NCI-H2107 (cell line): Measurements from ENCODE around the gene SPATA18.
"Not testable (repeated sequence)": the region's sequence is repeated elsewhere in the genome, so short reads cannot be mapped to it uniquely, and the experiment has no call there.

ENCODE experiments used
- DNase-seq: peaks from one replicate; lab custom pipeline; 2025; lab: John Stamatoyannopoulos, UW

SPATA18 gene

DNA sequence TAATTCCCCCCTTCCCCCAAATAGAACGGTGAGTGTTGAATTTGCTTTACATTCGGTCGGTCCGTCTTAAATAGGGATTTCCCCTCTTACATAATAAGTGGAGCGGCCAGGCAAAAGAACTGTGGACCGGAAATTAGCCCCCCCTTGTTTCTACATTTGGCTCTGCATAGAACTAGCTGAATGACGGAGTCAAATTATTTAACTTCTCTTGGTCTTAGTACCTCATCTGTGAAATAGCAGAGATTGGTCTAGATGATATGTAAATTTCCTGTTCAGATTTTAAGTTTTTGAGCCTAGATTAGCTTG, 1.3 kb downstream of the SPATA18 start:
- DNase-seq: no peak

DNA sequence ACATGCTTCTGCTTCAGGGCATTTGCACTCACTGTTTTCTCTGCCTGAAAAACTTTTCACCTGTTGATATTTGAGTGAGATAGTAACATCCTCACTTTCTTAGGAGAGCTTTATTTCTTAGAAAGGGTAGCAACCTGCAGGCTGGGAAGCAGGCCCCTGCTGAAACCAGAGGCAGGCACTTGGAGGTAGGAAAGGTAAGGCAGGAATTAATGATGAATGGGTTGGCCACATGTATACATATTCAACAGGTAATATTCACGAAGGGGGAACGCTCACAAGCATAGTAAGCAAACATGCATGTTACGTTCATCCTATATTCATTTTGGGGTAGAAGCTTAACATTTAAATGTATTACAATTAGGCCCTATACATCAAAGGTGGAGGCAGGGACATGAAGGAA, 3.1 kb downstream of the SPATA18 start:
- DNase-seq: no peak

DNA sequence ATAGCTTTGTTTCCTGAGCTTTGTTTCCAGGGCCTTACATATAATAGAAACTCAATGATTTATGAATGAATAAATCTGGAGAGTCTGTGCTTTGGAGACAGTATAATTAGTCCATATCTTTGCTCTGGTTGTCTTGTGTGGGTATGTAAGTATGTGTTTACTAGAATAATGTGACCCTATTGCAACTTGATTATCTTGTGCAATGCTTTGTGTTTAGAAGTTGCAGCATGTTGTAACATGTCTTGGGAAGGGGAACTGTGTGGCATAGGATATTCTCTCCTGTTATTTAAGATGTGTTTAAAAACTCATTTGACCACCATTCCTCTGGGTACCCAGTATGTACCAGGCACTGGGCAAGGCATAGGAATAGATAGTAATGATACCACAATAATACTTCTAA, 6.1 kb downstream of the SPATA18 start:
- DNase-seq: no peak

DNA sequence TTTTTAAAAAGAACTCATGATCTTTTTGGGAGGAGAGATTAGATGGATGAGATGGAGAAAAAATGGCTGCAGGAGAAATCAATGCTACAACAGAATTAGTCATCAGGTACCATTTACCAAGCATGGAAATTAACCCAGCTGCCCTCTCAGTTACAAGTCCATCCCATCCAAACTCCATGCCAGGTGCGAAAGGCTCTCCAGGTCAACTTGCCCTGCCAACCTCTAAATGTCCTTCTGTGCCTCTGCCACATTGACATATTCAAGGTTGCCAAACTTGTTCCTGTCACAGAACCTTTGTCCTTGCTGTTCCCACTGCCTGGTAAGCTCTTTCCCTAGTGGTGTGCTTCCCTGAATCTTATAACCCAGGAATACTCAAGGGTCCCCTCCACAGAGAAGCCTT, 7.2 kb downstream of the SPATA18 start:
- no peak for DNase-seq

DNA sequence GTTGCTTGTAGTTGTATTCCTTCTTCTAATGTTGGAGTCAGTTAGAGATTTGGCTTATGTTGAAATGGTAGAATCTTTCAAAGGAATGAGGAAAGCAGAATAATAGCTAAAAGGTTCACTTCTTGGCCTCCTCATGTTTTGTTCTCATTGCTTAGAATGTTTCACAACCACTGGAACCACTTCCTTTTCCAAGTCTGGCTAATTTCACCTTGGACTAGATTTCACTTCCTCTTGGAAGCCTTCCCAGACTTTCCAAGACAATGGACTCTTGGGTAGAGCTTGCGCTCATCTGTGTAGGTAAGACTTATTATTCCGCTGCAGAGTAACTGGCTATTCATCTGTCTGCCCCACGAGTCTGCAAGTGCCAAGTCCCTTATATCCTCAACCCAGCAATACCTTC, 8.3 kb downstream of the SPATA18 start:
- no peak for DNase-seq

DNA sequence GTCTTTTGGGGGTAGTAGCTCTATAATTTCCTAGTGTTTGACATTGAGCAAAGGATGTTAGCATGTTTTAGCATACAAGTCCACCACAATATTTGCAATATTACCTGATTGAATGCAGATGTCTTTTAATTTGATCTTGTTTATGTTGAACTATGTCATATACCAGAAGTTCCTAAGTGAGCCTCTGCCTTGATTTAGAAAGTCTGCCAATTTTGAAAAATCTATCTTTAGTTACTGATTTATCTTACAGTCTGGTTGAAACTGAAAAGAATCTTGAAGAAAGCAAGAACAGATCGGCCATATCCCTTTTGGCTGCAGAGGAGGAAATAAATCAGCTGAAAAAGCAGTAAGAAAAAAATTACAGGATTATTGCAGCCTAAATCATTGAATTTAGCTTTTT, 18.5 kb downstream of the SPATA18 start:
- DNase-seq: no peak

DNA sequence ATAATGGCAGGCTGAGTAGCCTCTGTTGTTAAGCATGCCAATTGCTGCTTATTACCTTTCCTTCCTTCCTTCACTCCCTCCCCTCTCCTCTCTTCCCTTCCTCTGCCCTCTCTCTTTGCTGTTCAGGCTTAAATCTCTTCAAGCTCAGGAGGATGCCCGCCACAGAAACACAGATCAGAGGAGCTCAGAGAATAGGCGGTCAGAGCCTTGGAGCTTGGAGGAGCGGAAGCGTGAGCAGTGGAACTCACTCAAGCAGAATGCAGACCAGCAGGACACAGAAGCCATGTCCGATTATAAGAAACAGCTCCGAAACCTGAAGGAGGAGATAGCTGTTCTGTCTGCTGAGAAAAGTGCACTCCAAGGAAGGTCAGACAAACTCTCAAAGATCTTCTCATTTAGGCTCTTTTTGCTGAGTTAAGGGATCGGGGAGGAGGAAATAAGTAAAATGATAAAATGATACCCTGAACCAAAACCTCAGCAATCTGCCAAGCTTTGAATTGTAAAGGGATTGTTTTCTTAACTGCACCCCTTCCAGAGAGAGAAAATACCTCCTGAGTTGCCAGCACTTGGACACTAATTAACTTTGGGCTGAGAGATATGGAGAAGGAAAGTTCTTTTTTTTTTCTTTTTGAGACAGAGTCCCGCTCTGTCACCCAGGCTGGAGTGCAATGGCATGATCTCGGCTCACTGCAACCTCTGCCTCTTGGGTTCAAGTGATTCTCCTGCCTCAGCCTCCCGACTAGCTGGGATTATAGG, 20.9 kb downstream of the SPATA18 start:
- DNase-seq: no peak

DNA sequence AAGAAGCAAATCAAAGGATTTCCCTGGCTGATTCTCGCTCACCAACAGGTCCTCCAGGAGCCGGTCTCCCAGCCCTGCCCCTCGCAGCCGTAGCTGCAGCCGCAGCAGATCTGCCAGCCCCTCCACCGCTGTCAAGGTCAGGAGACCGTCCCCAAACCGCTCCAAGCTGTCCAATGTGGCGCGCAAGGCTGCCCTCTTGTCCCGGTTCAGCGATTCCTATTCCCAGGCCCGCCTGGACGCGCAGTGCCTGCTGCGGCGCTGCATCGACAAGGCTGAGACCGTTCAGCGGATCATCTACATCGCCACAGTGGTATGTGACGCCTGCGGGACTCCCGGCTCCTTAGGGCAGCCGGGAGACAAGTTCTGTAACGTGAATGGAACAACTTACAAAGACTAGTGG, 25.6 kb downstream of the SPATA18 start:
- no peak for DNase-seq

DNA sequence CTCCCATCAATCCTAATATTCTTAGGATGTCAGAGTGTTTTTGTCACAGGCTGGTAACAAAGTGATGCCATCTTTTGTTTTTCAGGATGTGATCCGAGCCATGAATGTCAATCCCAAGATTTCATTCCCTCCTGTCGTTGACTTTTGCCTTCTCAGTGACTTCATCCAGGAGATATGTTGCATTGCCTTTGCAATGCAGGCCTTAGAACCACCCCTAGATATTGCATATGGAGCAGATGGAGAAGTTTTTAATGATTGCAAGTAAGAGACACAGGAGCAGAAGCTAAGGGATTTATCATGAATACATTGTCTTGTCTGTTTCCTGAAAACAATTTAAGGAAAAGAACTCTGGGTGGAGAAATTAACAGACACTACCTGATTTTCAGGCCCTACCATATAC, 28.6 kb downstream of the SPATA18 start:
- no peak for DNase-seq

DNA sequence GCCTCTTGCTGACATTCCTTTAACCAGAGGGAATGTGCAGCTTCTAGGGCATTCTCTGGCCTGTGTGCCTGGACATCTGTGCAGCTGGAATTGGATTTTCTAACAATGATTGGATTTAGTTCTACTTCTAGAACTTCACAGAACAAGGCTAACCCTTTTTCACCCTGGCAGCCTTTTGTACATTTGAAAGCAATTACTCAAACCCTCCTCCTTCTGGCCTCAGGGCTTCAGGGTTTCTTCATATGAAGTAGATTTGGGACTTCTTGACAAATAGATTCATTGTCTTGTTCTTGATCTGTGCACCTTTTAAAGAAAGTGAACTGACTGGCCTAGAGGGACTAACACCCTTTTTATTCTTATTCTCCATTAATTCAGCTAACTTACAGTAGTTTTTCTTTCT, 30.1 kb downstream of the SPATA18 start:
- no peak for DNase-seq

DNA sequence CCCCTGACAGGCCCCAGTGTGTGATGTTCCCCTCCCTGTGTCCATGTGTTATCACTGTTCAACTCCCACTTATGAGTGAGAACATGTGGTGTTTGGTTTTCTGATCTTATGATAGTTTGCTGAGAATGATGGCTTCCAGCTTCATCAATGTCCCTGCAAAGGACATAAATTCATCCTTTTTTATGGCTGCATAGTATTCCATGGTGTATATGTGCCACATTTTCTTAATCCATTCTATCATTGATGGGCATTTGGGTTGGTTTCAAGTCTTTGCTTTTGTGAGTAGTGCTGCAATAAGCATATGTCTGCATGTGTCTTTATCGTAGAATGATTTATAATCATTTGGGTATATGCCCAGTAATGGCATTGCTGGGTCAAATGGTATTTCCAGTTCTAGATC, 35.3 kb downstream of the SPATA18 start:
- DNase-seq: not testable (repeated sequence)

DNA sequence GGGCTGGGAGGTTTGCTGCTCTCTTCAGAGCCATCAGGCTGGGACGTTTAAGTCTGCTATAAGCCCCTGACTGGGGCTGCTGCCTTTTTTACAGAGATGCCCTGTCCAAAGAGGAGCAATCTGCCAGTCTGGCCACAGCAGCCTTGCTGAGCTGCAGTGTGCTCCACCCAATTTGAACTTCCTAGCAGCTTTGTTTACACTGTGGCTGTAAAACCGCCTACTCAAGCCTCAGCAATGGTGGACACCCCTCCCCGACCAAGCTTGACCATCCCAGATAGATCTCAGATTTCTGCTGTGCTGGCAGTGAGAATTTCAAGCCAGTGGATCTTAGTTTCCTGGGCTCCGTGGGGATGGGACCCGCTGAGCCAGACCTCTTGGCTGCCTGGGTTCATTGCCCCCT, 40.7 kb downstream of the SPATA18 start:
- DNase-seq: no peak

DNA sequence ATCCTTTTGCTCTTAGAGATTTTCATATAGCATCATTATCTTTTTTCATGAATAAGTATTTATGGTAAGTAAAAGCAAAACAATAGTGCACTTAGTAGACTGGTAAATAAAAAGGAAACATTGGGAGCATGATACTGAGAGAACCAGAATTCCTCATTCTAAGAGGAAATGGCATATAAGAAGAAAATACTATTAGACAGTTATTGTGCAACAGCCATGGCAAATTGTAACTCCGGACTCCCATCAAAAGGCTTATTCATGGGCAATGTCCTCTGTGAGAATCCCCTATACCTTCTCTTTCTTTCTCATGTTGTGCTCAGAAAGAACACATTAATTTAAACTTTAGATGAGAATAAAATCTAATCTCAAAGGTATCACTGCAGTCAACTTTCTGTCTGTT, 42.4 kb downstream of the SPATA18 start:
- no peak for DNase-seq

DNA sequence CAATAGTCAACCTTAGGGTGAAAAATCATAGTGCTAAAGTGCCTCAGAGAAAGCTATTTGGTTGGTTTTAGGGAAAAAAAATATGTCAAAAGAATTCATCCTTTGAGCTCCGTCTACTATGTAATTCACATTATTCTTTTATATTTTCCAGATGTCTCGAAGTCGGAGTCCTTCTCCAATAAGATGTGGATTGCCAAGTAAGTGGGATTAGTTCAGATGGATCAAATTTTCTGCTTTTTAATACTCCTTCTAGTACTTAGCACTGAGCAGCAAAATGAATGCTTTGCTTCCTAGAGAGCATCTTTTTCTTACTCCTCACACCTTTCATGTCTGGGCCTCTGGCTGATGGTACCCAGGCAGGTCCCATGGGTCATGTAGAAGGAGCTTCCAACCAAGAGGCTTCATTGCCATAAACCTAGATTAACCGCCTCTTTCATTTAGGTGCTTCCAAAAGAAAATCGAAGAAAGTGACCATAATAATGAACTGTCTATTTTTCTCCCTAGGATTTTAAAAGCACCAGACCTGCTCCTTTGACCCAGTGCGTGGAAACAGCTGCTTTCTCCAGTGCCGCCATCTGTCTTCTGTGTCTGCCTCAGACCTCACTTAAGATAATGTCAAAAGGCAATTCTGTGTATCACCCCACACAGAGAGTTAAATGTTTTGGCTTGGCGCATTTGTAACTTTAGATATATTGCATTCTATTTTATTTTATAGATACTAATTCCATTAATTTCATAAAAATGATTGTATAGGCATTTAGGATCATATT, 43.5 kb downstream of the SPATA18 start:
- DNase-seq: no peak

DNA sequence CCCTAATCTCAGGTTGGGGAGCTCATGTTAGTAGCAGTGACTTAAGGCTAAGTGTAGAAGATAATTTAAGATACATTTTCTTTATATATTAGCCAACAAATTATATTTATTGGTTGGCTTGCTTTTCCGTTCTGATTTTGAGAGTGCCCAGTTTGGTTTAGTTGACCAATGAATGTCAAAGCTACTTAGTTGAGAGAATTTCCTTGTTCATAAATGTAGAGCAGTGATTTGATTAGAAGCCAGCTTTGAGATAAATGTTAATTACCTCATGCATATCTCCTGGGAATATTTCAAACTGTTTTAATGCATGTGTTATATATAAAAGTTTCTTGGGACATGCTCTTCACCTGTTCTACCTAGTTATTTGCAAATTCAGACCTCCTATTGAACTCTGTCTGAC, 44.3 kb downstream of the SPATA18 start:
- DNase-seq: no peak

DNA sequence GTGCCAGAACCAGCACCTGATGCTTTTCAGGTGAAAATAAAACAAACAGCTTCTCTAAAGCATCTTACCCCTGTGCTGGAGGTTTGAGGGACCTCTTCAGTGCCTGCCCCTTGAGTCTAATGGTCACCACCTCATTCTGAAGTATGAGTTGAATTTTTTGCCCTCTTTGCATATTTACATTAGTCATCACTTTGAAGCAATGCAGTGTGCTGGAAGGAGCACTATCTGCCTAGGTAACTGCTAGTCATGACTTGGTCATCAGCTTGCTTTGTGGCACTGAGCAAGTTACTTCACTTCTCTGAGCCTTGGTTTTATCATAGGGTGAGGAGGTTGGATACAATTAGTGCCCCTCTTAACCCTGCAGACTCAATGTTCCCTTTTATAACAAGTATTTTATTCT, 44.9 kb downstream of the SPATA18 start:
- DNase-seq: no peak

DNA sequence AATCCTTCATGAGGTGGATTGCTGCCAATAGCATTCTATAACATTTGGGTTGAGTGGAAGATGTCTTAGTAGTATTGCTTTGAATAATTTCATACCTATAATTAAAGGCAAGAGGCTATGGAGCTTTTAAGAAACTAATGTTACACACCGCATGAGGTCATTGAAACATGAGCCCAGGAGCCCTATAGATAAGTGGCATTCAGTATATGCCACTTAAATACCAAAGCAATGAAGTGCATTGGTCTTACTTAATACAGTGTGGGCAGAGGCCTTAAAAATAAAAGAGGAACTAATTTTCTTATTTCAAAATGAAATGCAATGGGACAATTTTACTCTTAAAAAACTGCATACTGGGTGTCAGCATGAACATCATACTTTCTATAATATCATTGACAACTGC, 47.5 kb downstream of the SPATA18 start:
- no peak for DNase-seq

DNA sequence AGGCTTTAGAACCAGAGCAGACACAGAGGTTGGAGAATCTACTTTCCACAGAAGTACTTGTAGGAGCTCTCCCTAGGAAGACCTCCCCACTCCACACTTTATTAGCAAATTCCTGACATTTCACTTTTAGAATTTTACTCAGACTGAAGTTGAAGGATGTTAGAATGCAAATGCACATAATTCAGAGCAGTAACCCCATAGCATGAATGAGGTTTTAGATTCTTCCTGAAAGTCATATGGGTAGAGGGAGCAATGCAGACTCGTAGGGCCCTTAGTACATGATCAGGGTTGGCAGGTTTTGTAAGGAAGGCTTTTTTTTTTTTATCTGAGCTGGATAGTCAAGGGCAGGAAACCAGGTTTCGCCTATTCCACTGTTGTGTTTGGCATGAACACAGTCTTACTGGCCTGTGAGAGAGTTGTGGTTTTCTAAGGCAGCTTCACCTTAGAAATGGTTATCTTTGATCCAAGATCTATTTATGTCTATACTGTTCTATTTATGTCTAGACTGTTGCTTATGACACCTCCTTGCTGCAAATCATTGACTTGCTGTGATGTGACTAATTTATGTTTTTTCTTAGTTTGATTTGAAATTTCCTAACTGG, 48.9 kb downstream of the SPATA18 start:
- DNase-seq: no peak

DNA sequence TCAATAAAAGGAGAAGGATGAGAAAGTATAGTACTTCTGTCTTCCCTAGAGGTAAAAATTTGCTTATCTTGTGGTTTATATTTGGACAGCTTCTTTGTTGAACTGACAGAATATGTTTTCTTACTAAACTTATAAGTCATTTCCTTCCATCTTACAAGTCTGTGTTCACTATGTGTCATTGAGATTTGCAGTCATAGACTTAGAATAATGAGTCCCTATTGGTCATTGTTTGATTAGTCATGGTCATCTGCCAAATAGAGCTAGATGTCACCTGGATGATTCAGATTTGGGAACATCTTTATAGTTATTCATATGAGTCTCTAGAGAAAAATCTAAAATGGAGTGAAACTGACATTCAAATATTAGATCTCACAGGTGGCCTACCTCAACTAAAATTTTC, 51.5 kb downstream of the SPATA18 start:
- DNase-seq: no peak

DNA sequence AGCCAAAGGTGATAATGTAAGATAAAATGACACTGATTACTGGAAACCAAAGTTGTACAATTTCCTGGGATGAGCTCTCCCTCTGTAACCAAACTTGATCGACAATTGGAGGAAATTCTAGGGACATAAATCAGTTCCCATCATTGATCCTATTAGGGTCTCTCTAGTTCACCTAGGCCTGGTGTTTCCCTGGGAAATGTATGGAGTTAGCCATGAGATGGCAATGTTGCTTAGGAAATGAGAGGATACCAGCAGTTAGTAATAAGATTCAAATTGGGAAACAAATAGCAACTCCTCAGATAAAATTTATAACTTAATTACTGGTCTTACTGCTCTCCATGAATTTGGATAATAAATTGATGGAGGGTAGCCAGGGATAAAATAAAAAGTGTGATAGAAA, 52.2 kb downstream of the SPATA18 start:
- DNase-seq: no peak

DNA sequence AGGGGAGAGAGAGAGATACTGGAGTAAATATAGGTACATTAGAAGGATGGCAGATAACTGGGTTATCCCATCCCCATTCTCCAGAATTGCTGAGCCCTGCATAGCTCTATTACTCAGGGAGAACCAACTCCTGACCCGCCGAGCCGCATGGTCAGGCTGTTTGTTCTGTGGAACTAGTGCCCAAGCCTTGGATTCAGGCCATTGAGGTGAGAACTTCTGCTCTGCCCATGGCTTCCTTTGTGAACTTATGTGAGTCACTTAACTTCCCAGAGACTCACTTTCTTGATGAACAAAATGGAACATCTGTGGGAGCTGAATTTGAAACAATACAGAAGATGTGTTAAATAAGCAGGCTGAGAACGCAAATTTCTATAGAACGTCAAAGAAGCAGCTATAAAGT, 54.2 kb downstream of the SPATA18 start:
- DNase-seq: no peak

DNA sequence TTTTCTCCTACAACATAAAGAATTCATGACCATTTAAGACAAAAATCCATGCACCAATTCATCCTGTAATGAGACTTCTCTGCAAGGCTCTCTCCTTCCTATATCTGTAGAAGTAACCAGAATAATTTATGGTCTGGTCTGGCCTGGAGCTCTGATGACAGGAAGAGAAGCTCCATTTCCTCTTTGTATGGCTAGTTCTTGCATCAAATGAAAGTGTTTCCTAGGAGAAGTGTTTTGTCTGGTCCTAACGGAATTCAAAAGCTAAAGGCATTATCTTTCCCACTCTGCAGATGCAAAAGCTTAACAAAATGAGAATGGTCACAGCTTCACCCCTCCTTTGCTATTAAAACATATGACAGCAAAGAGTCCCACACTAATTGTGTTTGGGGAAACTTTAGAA, 55.1 kb downstream of the SPATA18 start:
- no peak for DNase-seq

DNA sequence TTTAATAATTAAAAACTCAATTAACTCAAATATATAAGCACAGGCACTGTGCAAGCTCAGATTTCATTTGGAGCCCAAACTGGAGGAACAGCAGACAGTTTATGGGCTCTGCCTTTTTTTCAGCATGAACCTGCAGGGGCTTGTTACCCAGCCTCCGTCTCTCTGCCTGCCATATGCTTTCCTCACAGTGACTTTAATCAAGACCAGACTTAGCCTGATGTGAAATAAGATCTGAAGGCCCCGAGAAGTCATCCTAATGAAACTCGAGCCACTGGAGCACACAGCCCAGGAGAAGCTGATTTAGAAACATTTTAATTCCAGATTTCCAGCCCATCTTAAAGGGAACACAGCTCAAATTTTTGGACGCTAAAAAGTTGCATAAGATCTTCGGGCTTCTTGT, 55.6 kb downstream of the SPATA18 start:
- DNase-seq: no peak

DNA sequence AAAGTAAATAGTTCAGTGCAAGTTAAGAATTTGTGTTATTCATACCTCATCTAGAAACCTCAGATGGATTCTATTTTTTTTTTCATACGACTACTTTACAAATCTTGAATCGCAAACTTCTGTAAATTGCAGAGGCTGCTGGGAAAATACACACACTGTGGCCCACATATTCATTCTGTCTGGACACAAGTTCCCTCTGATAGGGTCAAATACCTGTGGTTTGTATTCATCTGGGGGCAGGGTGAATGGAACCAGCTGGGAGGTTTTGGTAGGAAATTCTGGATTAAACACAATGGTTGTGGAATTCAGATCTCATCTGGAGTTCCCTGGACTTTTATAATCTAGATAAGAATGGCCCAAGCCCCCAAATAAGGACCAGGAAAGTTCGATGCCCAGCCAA, 56.2 kb downstream of the SPATA18 start:
- DNase-seq: no peak
